ENCODE data around the gene TMC7. TPM values are rescaled to one million over a fixed set of nuclear protein-coding genes. Genes with fewer than 3 reads are reported as not detected.

Gene TMC7
- total and polyA plus RNA-seq, 2 experiments from 2014 or later, result 5.7 to 6.5 TPM

GRCh38 chr16:18938986-18939385 lies 44.7 kb upstream of the TMC7 start:
- DNase-seq (ENCODE audit: low spot score), result no peak

GRCh38 chr16:18941471-18941870 lies 42.3 kb upstream of the TMC7 start:
- Histone ChIP-seq H2AFZ (no peak overlapping the region), H3K9me2 (replicated peaks; ENCODE audit: insufficient read depth) (no peaks in the 10 kb centered on the region), H3K36me3 (replicated peaks; ENCODE audit: insufficient read depth, low read depth) (no peaks in the 10 kb centered on the region), H3K79me2 (no peaks in the 10 kb centered on the region), H3K4me2 (no peak overlapping the region), H3K27me3 (no peaks in the 10 kb centered on the region), H4K20me1 (ENCODE audit: insufficient read depth, poor library complexity, severe bottlenecking) (no peaks in the 10 kb centered on the region), H3K27ac (no peak overlapping the region), H3K4me3 (no peak overlapping the region), H3K9me3 (ENCODE audit: low read depth) (no peaks in the 10 kb centered on the region), H3K4me1 (ENCODE audit: insufficient read depth) (no peaks in the 10 kb centered on the region)
- no peak for DNase-seq (ENCODE audit: low spot score)
- TF ChIP-seq EZH2phosphoT487 (IDR thresholded peaks at IDR 0.05; ENCODE audit: low read depth, severe bottlenecking, unreplicated experiment), result no peak
- no peak for TF ChIP-seq EZH2 (IDR thresholded peaks at IDR 0.05; ENCODE audit: borderline replicate concordance)
- TF ChIP-seq CTCF (IDR thresholded peaks at IDR 0.05; ENCODE audit: poor library complexity), result no peak

More at GRCh38 chr16:18938986-18939385, 44.7 kb upstream of the TMC7 start:
- WGBS (ENCODE audit: low lambda C conversion rate, missing lambda C conversion rate), result 97% methylated on average over 9 of the region's 9 CpGs
- Histone ChIP-seq H3K36me3 (replicated peaks; ENCODE audit: insufficient read depth, low read depth) (no peaks in the 10 kb centered on the region), H3K9me2 (replicated peaks; ENCODE audit: insufficient read depth) (no peaks in the 10 kb centered on the region), H3K4me1 (ENCODE audit: insufficient read depth) (no peaks in the 10 kb centered on the region), H3K4me2 (no peak overlapping the region), H3K27me3 (no peaks in the 10 kb centered on the region), H3K9me3 (ENCODE audit: low read depth) (no peaks in the 10 kb centered on the region), H3K27ac (no peak overlapping the region), H2AFZ (no peak overlapping the region), H3K4me3 (no peak overlapping the region), H4K20me1 (ENCODE audit: insufficient read depth, poor library complexity, severe bottlenecking) (no peaks in the 10 kb centered on the region), H3K79me2 (no peaks in the 10 kb centered on the region)
- no peak for TF ChIP-seq EZH2 (IDR thresholded peaks at IDR 0.05; ENCODE audit: borderline replicate concordance)
- no peak for TF ChIP-seq EZH2phosphoT487 (IDR thresholded peaks at IDR 0.05; ENCODE audit: low read depth, severe bottlenecking, unreplicated experiment)

- Histone ChIP-seq H3K4me2 (no peak overlapping the region), H3K9me2 (replicated peaks; ENCODE audit: insufficient read depth) (no peaks in the 10 kb centered on the region), H3K4me3 (no peak overlapping the region), H2AFZ (no peak overlapping the region), H3K36me3 (replicated peaks; ENCODE audit: insufficient read depth, low read depth) (no peaks in the 10 kb centered on the region), H4K20me1 (ENCODE audit: insufficient read depth, poor library complexity, severe bottlenecking) (no peaks in the 10 kb centered on the region), H3K27me3 (no peaks in the 10 kb centered on the region), H3K27ac (no peak overlapping the region), H3K4me1 (ENCODE audit: insufficient read depth) (no peaks in the 10 kb centered on the region), H3K9me3 (ENCODE audit: low read depth) (no peaks in the 10 kb centered on the region), H3K79me2 (no peaks in the 10 kb centered on the region)
- 57% methylated on average over 1 of the region's 1 CpG for WGBS (ENCODE audit: low lambda C conversion rate, missing lambda C conversion rate)
- TF ChIP-seq EZH2phosphoT487 (IDR thresholded peaks at IDR 0.05; ENCODE audit: low read depth, severe bottlenecking, unreplicated experiment), result no peak
- TF ChIP-seq EZH2 (IDR thresholded peaks at IDR 0.05; ENCODE audit: borderline replicate concordance), result no peak
- TF ChIP-seq CTCF (IDR thresholded peaks at IDR 0.05; ENCODE audit: poor library complexity), result no peak
- no peak for DNase-seq (ENCODE audit: low spot score)
Observed at GRCh38 chr16:18942061-18942460, 41.7 kb upstream of the TMC7 start.

GRCh38 chr16:18943414-18943813 lies 40.3 kb upstream of the TMC7 start:
- TF ChIP-seq EZH2 (IDR thresholded peaks at IDR 0.05; ENCODE audit: borderline replicate concordance) (no peak), CTCF (IDR thresholded peaks at IDR 0.05; ENCODE audit: poor library complexity) (no peak), EZH2phosphoT487 (IDR thresholded peaks at IDR 0.05; ENCODE audit: low read depth, severe bottlenecking, unreplicated experiment) (no peak)
- no peak overlapping the region for H2AFZ ChIP-seq
- H3K9me2 ChIP-seq (replicated peaks; ENCODE audit: insufficient read depth), result no peaks in the 10 kb centered on the region
- no peaks in the 10 kb centered on the region for H3K27me3 ChIP-seq
- WGBS (ENCODE audit: low lambda C conversion rate, missing lambda C conversion rate), result 87% methylated on average over 7 of the region's 7 CpGs
- no peak for DNase-seq (ENCODE audit: low spot score)
- H3K36me3 ChIP-seq (replicated peaks; ENCODE audit: insufficient read depth, low read depth), result no peaks in the 10 kb centered on the region
- no peaks in the 10 kb centered on the region for H3K4me1 ChIP-seq (ENCODE audit: insufficient read depth)
- no peak overlapping the region for H3K4me2 ChIP-seq
- H3K79me2 ChIP-seq, result no peaks in the 10 kb centered on the region
- no peak overlapping the region for H3K27ac ChIP-seq
- H3K4me3 ChIP-seq, result no peak overlapping the region
- no peaks in the 10 kb centered on the region for H4K20me1 ChIP-seq (ENCODE audit: insufficient read depth, poor library complexity, severe bottlenecking)
- H3K9me3 ChIP-seq (ENCODE audit: low read depth), result no peaks in the 10 kb centered on the region

All from hepatocyte (in vitro differentiated cells).